ENCODE data around the gene EXD3. TPM values are rescaled to one million over a fixed set of nuclear protein-coding genes. Genes with fewer than 3 reads are reported as not detected.

Gene EXD3
- total and polyA plus RNA-seq, 9 of the 15 experiments (the other 6 are each of a cell fraction or from before 2014, with no cell fraction given): 0.29 to 12.5 (median 3.9) TPM

DNA sequence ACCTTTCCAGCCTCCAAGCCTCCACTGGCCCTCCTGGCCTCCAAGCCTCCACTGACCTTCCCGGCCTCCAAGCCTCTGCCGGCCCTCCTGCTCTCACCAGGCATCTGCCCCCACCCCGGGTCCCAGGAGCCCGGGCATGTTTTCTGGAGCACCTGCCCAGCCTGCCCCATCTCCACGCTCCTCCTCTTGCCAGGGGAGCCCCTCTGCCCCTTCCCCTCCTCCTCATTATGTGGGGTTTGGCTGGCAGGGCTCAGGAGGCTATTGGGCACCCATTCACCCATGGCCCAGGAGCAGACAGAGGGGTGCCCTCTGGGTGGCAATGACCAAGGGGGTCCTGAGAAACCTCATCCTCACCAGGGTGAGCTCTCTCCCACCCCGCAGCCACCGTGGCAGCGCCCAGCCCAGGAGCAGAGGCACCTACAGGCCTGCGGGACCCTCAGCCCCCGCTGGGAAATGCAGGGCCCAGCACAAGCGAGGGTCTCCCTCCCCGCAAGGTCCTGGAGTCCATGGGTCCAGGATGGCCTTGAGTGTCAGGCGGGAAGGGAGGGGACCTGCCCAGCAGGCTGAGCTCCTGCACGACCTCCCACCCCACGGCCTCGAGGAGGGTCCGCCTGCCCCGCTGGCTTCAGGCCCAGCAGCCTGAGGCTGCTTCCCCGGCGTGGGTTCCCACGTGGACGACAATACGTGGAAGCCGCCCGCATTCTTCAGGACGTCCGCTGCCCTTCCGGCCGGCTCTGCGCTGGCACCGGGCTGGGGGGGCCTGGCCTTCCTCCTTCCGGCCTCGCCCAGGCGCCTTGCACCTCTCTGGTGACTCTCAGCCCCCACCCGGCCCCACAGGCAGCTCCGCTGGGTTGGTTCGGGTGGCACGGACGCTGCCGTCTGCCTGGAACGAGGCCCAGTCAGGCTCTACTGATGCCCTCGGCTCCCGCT lies 69.5 kb downstream of the EXD3 start:
- POLR2A ChIA-PET: interaction anchor here (0.6 kb wide), 2 partner anchors 21 to 52 kb away, joined by 3 read pairs; no protein-coding TSS in a partner anchor
- DNase-seq (ENCODE audit: extremely low read depth in 1 of 4, low spot score in 3 of 4): no peak
- no TSS peak for BruUV-seq (replicated peaks)
- TF ChIP-seq, protein P1, sequence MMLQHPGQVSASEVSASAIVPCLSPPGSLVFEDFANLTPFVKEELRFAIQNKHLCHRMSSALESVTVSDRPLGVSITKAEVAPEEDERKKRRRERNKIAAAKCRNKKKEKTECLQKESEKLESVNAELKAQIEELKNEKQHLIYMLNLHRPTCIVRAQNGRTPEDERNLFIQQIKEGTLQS (IDR thresholded peaks at IDR 0.05): no peak
- TF ChIP-seq, protein P1 (CRISPR knock-in tag; conservative IDR thresholded peaks at IDR 0.05): no peak
- TF ChIP-seq HDGF (IDR thresholded peaks at IDR 0.05): no peak
- TF ChIP-seq, protein P2, sequence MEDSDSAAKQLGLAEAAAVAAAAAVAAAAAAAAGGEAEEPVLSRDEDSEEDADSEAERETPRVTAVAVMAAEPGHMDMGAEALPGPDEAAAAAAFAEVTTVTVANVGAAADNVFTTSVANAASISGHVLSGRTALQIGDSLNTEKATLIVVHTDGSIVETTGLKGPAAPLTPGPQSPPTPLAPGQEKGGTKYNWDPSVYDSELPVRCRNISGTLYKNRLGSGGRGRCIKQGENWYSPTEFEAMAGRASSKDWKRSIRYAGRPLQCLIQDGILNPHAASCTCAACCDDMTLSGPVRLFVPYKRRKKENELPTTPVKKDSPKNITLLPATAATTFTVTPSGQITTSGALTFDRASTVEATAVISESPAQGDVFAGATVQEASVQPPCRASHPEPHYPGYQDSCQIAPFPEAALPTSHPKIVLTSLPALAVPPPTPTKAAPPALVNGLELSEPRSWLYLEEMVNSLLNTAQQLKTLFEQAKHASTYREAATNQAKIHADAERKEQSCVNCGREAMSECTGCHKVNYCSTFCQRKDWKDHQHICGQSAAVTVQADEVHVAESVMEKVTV (CRISPR knock-in tag; IDR thresholded peaks at IDR 0.05): no peak
- TF ChIP-seq ASH1L (IDR thresholded peaks at IDR 0.05; ENCODE audit: borderline replicate concordance, low read depth, partially characterized antibody): no peak
- no peak for TF ChIP-seq E2F3 (CRISPR knock-in tag; IDR thresholded peaks at IDR 0.05)
- TF ChIP-seq ZNF347 (CRISPR knock-in tag; IDR thresholded peaks at IDR 0.05; ENCODE audit: low read depth): no peak

More for the DNA sequence above, 69.5 kb downstream of the EXD3 start:
- WGBS (ENCODE audit: insufficient coverage, low coverage, missing lambda C conversion rate): 23% methylated on average over 27 of the region's 43 CpGs
- Histone ChIP-seq H3K4me1 (replicated peaks in 1 of 2; ENCODE audit: control insufficient read depth in 2 of 2, insufficient read depth in 2 of 2, low read length in 2 of 2) (peaks cover 0 to 39% of the 10 kb centered on the region in 2 experiments; a peak in 2 of 5 replicates), H3K36me3 (ENCODE audit: control insufficient read depth, insufficient read depth, low read length) (no peaks in the 10 kb centered on the region), H3K27me3 (ENCODE audit: control insufficient read depth in 2 of 2, insufficient read depth in 2 of 2, low read length in 2 of 2) (peaks cover 0 to 17% of the 10 kb centered on the region in 2 experiments; a peak in 1 of 5 replicates), H3K79me2 (ENCODE audit: control insufficient read depth, insufficient read depth, low read length) (no peaks in the 10 kb centered on the region), H3K4me2 (ENCODE audit: insufficient read depth, low read length) (no peak overlapping the region), H3K4me3 (no peak overlapping the region), H3K9ac (ENCODE audit: insufficient read depth in 1 of 2, low read depth in 2 of 2, low read length in 2 of 2) (no peak overlapping the region), H4K20me1 (replicated peaks; ENCODE audit: control insufficient read depth, insufficient read depth, low read length) (no peaks in the 10 kb centered on the region), H3K27ac (ENCODE audit: extremely low read depth, low read depth, low read length) (no peak overlapping the region), H3K9me1 (ENCODE audit: control insufficient read depth, insufficient read depth, low read length) (no peaks in the 10 kb centered on the region), H2AFZ (ENCODE audit: low read depth, low read length) (no peak overlapping the region), H3K9me3 (replicated peaks; ENCODE audit: control insufficient read depth, insufficient read depth, low read depth, low read length) (peaks cover 9% of the 10 kb centered on the region)
- intact Hi-C loops (cut with micrococcal nuclease): no loop called here
- FAIRE-seq (no peak), ATAC-seq (no peak)
- in situ Hi-C loops (cut with MboI): no loop called here
- CTCF ChIA-PET (ENCODE audit: low intra/inter-chr PET ratio): no interaction called here
